ENCODE results near the gene PPDPF. TPM values are rescaled to one million over a fixed set of nuclear protein-coding genes. Genes with fewer than 3 reads are reported as not detected.

Gene PPDPF
- total and polyA plus RNA-seq, 2 donors (not counting 3 experiments of a cell fraction or from before 2014, with no cell fraction given) = 52.2 to 219 TPM

- Histone ChIP-seq H3K27me3 (ENCODE audit: control insufficient read depth in 2 of 2, insufficient read depth in 2 of 2, low read length in 2 of 2) (no peaks in the 10 kb centered on the region), H4K20me1 (replicated peaks; ENCODE audit: control insufficient read depth, extremely low read depth, insufficient read depth, low read length) (no peaks in the 10 kb centered on the region), H3K27ac (ENCODE audit: insufficient read depth, low read depth, low read length) (no peak overlapping the region), H3K9ac (replicated peaks; ENCODE audit: extremely low read depth, insufficient read depth, low read length) (no peak overlapping the region), H3K9me1 (replicated peaks; ENCODE audit: control insufficient read depth, extremely low read depth, insufficient read depth, low read length) (no peaks in the 10 kb centered on the region), H3K36me3 (ENCODE audit: control insufficient read depth in 2 of 2, extremely low read depth in 1 of 2, insufficient read depth in 2 of 2, low read length in 2 of 2) (peaks cover 0 to 2% of the 10 kb centered on the region in 2 experiments), H3K4me3 (replicated peaks in 1 of 3; ENCODE audit: insufficient read depth in 1 of 3, low read depth in 1 of 3, low read length in 3 of 3) (no peak overlapping the region), H3K4me1 (ENCODE audit: control insufficient read depth, extremely low read depth, insufficient read depth, low read length) (peaks cover 12% of the 10 kb centered on the region), H2AFZ (ENCODE audit: low read depth, low read length) (no peak overlapping the region), H3K4me2 (ENCODE audit: insufficient read depth, low read length) (no peak overlapping the region), H3K79me2 (ENCODE audit: control insufficient read depth, insufficient read depth, low read length) (peaks cover 15% of the 10 kb centered on the region), H3K9me3 (replicated peaks; ENCODE audit: control insufficient read depth, insufficient read depth, low read length) (no peaks in the 10 kb centered on the region)
- no peak for TF ChIP-seq MAX (IDR thresholded peaks at IDR 0.05; ENCODE audit: insufficient read depth, insufficient read length)
- TF ChIP-seq JUN (IDR thresholded peaks at IDR 0.05; ENCODE audit: borderline replicate concordance, insufficient read depth, insufficient read length, low read depth) = no peak
- TF ChIP-seq MYC (IDR thresholded peaks at IDR 0.05; ENCODE audit: low read depth, low read length) = no peak
- no peak for TF ChIP-seq EZH2 (IDR thresholded peaks at IDR 0.05; ENCODE audit: borderline replicate concordance, low read depth, low read length, severe bottlenecking)
- TF ChIP-seq POLR2AphosphoS5 (IDR thresholded peaks at IDR 0.05; ENCODE audit: insufficient read depth, low read depth, low read length) = no peak
- TF ChIP-seq CTCF (IDR thresholded peaks at IDR 0.05; ENCODE audit: extremely low read depth in 1 of 2, insufficient read depth in 1 of 2, low read depth in 1 of 2, low read length in 2 of 2) = no peak
- no peak for TF ChIP-seq FOS (IDR thresholded peaks at IDR 0.05; ENCODE audit: borderline replicate concordance, insufficient read depth, low read length)
- TF ChIP-seq GATA2 (IDR thresholded peaks at IDR 0.05; ENCODE audit: insufficient read depth, insufficient read length, low read depth, low read length) = no peak
- no peak for TF ChIP-seq POLR2A (IDR thresholded peaks at IDR 0.05; ENCODE audit: low read depth, low read length)
- no peak for FAIRE-seq
- ChIA-PET POLR2A (no interaction called here), CTCF (interaction anchor here (1.1 to 1.9 kb wide), 3 partner anchors 14 to 21 kb away, joined by 3 to 13 read pairs (median 5); partner anchors contain the start of gene PTK6)
- dilution Hi-C loops (cut with MboI; ENCODE audit: extremely low pct_ligation_motif_present, low sequenced_read_pairs) = no loop called here
- no peak for DNase-seq (ENCODE audit: low read depth, low spot score)
- intact Hi-C loops (cut with micrococcal nuclease) = loop anchor here (10.0 kb wide), 1 partner anchor 83 kb away; no protein-coding TSS in a partner anchor
- no TSS peak for BruUV-seq (replicated peaks)
Observed at GRCh38 chr20:63517376-63518309, 2.9 kb upstream of the PPDPF start.
